ENCODE measurements around the gene TMEM8B. TPM values are rescaled to one million over a fixed set of nuclear protein-coding genes. Genes with fewer than 3 reads are reported as not detected.

Gene TMEM8B
- polyA plus RNA-seq, 1 donor from 2014 or later: 12.7 TPM

GRCh38 chr9:35808433-35808832 lies 20.6 kb upstream of the TMEM8B start:
- Histone ChIP-seq H3K9me3 (ENCODE audit: low read length) (no peaks in the 10 kb centered on the region), H3K79me2 (replicated peaks; ENCODE audit: insufficient read depth, low read length) (no peaks in the 10 kb centered on the region), H4K20me1 (ENCODE audit: insufficient read depth) (no peaks in the 10 kb centered on the region), H3K9ac (ENCODE audit: low read length) (no peak overlapping the region), H3K36me3 (ENCODE audit: insufficient read depth, low read length) (no peaks in the 10 kb centered on the region), H3F3A (ENCODE audit: insufficient read depth, low read length, poor library complexity, severe bottlenecking) (peaks cover 3% of the 10 kb centered on the region), H3K9me2 (ENCODE audit: insufficient read depth, low read length) (no peaks in the 10 kb centered on the region), H2AFZ (ENCODE audit: low read depth, low read length) (no peak overlapping the region), H3K4me2 (ENCODE audit: low read length) (no peak overlapping the region), H3K27ac (ENCODE audit: low read length) (no peak overlapping the region), H3K27me3 (ENCODE audit: insufficient read depth, low read depth, low read length) (no peaks in the 10 kb centered on the region), H3K4me3 (ENCODE audit: low read length) (no peak overlapping the region)
- no peak for TF ChIP-seq POLR2AphosphoS5 (IDR thresholded peaks at IDR 0.05)
- no peak for TF ChIP-seq MXI1 (conservative IDR thresholded peaks at IDR 0.05; ENCODE audit: poor library complexity, severe bottlenecking)
- TF ChIP-seq RAD21 (conservative IDR thresholded peaks at IDR 0.05): no peak
- no peak for TF ChIP-seq SMC3 (conservative IDR thresholded peaks at IDR 0.05; ENCODE audit: poor library complexity)
- TF ChIP-seq REST (IDR thresholded peaks at IDR 0.05; ENCODE audit: borderline replicate concordance): no peak
- no peak for TF ChIP-seq TAF1 (IDR thresholded peaks at IDR 0.05; ENCODE audit: low read depth)
- TF ChIP-seq EP300 (conservative IDR thresholded peaks at IDR 0.05; ENCODE audit: poor library complexity, severe bottlenecking): no peak
- no peak for TF ChIP-seq EZH2 (IDR thresholded peaks at IDR 0.05; ENCODE audit: borderline replicate concordance, insufficient read depth, low read length, poor library complexity, severe bottlenecking)
- no peak for TF ChIP-seq CTCF (IDR thresholded peaks at IDR 0.05; ENCODE audit: poor library complexity, severe bottlenecking)

GRCh38 chr9:35810122-35810521 lies 18.9 kb upstream of the TMEM8B start:
- H3K79me2 ChIP-seq (replicated peaks; ENCODE audit: insufficient read depth, low read length): no peaks in the 10 kb centered on the region
- H3F3A ChIP-seq (ENCODE audit: insufficient read depth, low read length, poor library complexity, severe bottlenecking): peaks cover 5% of the 10 kb centered on the region
- no peaks in the 10 kb centered on the region for H3K36me3 ChIP-seq (ENCODE audit: insufficient read depth, low read length)
- H4K20me1 ChIP-seq (ENCODE audit: insufficient read depth): no peaks in the 10 kb centered on the region
- H3K9me2 ChIP-seq (ENCODE audit: insufficient read depth, low read length): no peaks in the 10 kb centered on the region
- no peak overlapping the region for H3K9ac ChIP-seq (ENCODE audit: low read length)
- H3K4me2 ChIP-seq (ENCODE audit: low read length): no peak overlapping the region
- H3K9me3 ChIP-seq (ENCODE audit: low read length): no peaks in the 10 kb centered on the region
- H3K4me3 ChIP-seq (ENCODE audit: low read length): no peak overlapping the region
- H3K27ac ChIP-seq (ENCODE audit: low read length): no peak overlapping the region
- no peak for TF ChIP-seq TAF1 (IDR thresholded peaks at IDR 0.05; ENCODE audit: low read depth)
- TF ChIP-seq EP300 (conservative IDR thresholded peaks at IDR 0.05; ENCODE audit: poor library complexity, severe bottlenecking): no peak
- TF ChIP-seq CTCF (IDR thresholded peaks at IDR 0.05; ENCODE audit: poor library complexity, severe bottlenecking): no peak
- no peak for TF ChIP-seq POLR2AphosphoS5 (IDR thresholded peaks at IDR 0.05)
- H2AFZ ChIP-seq (ENCODE audit: low read depth, low read length): no peak overlapping the region
- H3K27me3 ChIP-seq (ENCODE audit: insufficient read depth, low read depth, low read length): no peaks in the 10 kb centered on the region
